Epidermal melanocyte (primary cell): ENCODE measurements around the gene GRM3.
"Not testable (repeated sequence)": the region's sequence is repeated elsewhere in the genome, so short reads cannot be mapped to it uniquely, and the experiment has no call there.

Experiments
- DNase-seq: peaks from one replicate; pipeline ENCODE4 v3.0.0; 2011; ENCODE audit warnings: low spot score; ENCODE audit not compliant: insufficient read length

GRM3 gene

GRCh38 chr7:86643561-86644281 is at the start of gene GRM3:
GRM3 (plus strand) TSS chr7:86643909; CDS start chr7:86765146, 121,237 bp downstream.
- no peak for DNase-seq

GRCh38 chr7:86598311-86598710 is 45.4 kb upstream of the GRM3 start:
- DNase-seq, result no peak

GRCh38 chr7:86598721-86599120 is 45.0 kb upstream of the GRM3 start:
- no peak for DNase-seq

GRCh38 chr7:86600506-86601290 is 43.0 kb upstream of the GRM3 start:
- DNase-seq, result no peak

DNA sequence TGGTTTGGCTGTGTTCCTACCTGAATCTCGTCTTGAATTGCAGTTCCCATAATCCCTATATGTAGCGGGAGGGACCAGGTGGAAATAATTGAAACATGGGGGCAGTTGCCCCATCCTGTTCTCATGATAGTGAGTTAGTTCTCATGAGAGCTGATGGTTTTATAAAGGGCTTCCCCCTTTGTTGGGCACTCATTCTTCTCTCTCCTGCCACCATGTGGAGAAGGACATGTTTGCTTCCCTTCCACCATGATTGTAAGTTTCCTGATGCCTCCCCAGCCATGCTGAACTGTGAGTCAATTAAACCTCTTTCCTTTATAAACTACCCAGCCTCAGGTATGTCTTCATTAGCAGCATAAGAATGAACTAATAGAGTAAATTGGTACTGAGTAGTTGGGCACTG is 28.0 kb upstream of the GRM3 start:
- DNase-seq, result not testable (repeated sequence)

DNA sequence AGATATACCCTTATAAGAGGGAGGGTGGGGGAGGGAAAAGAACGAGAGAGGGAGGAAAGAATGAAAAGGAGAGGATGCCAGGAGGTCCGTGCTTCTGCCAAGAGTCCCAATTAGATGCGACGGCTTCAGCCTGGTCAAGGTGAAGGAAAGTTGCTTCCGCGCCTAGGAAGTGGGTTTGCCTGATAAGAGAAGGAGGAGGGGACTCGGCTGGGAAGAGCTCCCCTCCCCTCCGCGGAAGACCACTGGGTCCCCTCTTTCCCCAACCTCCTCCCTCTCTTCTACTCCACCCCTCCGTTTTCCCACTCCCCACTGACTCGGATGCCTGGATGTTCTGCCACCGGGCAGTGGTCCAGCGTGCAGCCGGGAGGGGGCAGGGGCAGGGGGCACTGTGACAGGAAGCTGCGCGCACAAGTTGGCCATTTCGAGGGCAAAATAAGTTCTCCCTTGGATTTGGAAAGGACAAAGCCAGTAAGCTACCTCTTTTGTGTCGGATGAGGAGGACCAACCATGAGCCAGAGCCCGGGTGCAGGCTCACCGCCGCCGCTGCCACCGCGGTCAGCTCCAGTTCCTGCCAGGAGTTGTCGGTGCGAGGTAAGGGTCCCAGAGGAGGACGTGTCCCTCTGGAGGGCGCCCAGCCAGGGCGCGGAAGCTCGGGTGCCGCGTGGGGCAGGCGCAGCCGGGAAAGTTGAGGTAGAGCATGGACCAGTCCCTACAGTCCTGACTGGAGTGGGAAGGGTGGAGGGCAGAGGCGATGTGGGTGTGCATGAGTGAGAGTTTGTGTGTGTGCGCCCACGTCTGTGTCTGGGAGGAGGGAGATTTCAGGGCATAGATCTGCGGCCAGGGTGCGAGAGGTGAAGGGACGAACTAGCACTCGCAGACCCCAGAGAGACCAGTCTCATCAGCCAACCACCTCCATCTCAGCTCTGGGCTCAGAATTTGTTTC is 844 bp downstream of the GRM3 start:
- no peak for DNase-seq

DNA sequence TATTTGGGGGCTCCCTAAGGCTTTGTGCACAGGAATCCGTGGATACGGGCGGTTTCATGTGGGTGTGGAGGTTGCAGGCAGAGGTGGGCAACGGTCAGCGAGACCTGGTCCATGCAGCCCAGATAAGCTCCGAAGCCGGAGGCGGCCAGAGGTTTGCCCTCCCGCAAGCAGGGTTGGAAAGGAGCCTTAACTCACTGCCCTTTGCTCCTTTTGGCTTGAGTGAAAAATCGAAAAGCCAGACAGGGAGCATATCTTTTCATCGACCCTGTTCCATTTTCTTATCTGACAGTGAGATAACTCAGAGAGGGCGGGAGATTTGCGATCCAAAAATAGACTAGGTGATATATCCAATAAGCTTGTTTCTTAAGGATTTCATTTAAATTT is 1.5 kb downstream of the GRM3 start:
- no peak for DNase-seq

- no peak for DNase-seq
These were observed 2.1 kb downstream of the GRM3 start for GRCh38 chr7:86645676-86646276.

GRCh38 chr7:86647385-86648094 is 3.8 kb downstream of the GRM3 start:
- DNase-seq, result no peak

- DNase-seq, result no peak
These were observed 4.5 kb downstream of the GRM3 start for GRCh38 chr7:86648169-86648568.

DNA sequence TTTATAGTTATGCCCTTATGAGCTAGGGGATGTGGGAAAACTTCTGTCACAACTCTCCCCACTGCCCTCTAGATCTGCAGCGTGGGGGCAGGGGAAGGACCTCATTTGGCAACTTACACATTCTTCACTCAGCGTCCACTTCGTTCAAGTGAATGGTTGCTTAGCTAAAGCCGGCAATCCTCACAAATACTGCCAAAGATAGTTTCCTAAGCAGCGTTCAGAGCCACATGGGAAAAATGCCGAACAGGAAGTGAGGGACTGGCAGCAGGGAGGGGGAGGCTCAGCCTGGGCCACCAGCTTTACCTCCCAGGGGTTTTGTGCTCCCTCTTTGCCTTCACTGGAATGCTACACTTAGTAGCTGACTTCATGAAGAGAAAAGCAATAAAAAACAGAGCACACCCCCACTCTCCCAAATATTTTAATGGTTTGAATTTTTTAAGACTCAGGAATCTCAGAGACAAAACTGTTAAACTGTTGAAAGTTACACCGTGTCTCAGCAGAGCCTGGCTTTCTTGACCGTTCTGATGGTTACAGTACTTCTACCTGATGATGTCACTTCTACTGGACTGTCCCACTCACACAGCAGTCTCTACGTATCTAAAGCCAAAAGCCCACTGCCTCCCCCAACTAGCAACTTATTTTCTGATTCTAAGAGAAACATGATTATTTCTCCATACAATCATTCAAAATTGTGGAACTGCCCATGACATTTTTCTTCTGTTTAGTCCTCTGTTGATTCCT is 10.4 kb downstream of the GRM3 start:
- DNase-seq, result no peak

DNA sequence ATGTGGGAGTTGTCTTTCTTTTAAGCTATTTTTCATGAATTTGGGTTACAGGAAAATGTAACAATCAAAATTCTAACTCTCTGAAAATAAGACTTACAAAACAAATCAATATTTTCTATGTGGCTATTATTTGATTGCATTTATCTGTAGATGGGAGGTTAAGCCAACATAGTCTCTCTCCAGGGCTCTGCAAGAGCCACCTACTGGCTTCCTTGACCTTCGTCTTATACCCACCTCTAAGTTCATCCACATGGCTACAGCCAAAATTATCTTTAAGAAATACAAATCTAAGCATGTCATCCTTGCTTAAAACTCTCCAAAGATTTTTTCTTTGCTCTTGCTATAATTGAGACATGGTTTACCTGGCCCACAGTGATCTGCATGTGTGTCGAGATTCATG is 14.2 kb downstream of the GRM3 start:
- DNase-seq, result no peak

DNA sequence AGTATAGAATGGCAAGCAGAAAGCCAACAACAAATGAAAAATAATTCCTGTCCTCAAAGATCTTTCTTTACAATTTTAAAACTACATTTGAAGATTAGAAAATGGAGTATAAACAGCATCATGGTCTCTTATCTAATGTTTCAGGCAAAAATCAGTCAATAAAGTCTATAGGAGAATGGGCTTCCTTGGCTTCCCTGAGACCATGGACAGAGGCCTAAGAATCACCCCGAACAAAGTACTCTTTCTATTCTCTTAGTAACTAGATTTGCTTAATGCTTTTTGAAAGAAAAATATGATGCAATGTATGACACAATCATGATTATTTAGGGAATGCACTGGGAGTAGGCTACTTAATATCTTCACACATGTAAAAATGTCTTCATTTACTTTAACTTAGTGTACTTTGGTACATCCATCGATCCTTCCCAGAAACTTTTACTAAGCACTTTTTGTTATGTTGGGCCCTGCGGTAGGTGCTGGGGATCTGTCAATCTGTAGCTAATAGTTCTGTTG is 17.3 kb downstream of the GRM3 start:
- no peak for DNase-seq

DNA sequence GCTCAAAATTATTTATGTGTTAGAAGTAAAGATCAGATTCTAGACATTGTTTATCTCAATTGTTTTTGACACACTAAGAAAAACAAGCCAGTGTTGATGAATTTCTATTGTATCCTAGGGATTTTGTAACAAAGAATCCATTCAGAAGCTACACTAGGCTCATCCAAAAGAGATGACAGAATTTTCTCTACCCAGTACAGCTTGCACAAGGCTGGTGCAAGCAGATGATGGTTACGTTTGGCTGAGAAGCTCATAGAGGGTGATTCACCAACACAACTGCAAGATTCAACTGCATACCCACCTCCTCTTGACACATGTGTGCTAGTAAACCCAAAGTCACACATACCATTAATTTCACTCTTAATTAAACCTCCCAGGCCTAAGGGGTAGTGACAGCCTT is 20.8 kb downstream of the GRM3 start:
- no peak for DNase-seq

GRCh38 chr7:86664991-86665390 is 21.3 kb downstream of the GRM3 start:
- no peak for DNase-seq

DNA sequence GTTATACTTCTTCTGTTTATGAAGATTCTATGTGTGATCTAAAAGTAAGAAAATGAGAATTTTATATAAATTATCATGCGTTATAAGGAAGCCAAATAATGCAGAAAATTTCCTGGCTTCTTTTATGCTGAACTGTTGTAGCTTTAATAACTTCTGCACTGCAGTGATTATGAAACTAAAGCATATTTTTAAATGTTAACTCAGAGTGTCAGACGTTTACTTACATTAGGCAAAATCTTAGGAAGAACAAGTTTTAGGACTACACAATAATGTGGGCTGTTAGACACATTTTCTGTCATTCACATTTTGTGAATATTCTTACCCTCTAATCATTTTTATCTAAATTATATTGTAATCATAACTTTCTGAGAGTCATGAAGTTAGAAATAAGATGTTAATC is 22.0 kb downstream of the GRM3 start:
- DNase-seq, result no peak

DNA sequence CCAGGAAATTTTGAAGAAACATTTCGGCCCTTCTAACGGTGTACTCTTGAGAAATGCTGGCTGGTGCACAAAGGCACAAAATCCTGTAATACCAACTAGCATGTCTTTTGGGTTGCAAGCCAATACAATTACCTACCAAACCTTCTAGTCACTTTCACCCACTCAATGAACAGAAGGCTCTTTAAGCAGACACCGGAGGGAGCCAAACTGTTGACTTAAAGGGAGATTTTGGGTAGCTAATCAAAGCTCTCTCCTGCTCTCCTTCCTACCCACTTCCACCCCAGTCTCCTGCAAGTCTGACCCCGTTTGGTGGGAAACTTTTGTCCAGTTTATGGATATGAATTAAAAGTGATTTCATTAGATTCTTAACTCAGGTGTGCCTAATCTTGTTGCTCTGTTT is 24.0 kb downstream of the GRM3 start:
- no peak for DNase-seq

- no peak for DNase-seq
These were observed 24.6 kb downstream of the GRM3 start for GRCh38 chr7:86668315-86668714.

DNA sequence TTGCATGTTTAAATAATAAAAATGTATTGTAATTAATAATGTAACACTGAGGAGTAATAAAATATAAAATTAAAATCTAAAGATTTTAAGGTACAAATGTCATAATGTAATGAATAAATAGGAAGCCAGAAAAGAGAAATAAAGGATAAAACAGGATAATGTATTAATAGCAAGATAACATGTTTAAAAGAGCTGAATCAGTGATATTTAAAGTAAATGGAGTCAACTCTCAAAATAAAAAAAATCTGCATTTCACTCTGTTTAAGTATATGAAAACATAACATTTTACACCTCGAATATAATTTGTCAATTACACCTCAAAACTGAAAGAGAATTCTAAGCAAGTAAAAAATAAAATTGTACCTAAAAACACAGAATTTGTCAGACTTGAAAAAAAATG is 44.1 kb downstream of the GRM3 start:
- DNase-seq, result no peak

DNA sequence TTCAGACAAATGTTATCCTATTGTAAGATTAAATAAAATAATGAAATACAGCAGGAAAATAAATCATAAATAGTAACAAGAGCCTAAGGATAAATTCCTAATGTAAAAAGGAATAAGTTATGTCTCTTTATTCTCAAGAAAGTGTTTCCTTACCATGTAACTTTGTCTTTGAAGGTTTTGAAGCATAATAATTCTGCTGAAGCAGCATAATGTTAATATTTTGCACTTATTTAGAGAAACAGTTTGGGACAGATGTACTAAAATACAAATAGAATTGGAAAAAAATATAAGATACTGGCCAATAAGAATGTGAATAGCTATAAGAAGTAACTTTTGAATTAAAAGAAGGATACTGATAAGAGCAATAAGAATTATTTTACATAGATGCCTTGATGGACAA is 45.7 kb downstream of the GRM3 start:
- DNase-seq, result no peak
